ENCODE results near the gene CCDC88B. TPM values are rescaled to one million over a fixed set of nuclear protein-coding genes. Genes with fewer than 3 reads are reported as not detected.

CCDC88B gene
- total and polyA plus RNA-seq, 9 of the 15 experiments (the other 6 are each of a cell fraction or from before 2014, with no cell fraction given): 0.13 to 18.1 (median 7.9) TPM

DNA sequence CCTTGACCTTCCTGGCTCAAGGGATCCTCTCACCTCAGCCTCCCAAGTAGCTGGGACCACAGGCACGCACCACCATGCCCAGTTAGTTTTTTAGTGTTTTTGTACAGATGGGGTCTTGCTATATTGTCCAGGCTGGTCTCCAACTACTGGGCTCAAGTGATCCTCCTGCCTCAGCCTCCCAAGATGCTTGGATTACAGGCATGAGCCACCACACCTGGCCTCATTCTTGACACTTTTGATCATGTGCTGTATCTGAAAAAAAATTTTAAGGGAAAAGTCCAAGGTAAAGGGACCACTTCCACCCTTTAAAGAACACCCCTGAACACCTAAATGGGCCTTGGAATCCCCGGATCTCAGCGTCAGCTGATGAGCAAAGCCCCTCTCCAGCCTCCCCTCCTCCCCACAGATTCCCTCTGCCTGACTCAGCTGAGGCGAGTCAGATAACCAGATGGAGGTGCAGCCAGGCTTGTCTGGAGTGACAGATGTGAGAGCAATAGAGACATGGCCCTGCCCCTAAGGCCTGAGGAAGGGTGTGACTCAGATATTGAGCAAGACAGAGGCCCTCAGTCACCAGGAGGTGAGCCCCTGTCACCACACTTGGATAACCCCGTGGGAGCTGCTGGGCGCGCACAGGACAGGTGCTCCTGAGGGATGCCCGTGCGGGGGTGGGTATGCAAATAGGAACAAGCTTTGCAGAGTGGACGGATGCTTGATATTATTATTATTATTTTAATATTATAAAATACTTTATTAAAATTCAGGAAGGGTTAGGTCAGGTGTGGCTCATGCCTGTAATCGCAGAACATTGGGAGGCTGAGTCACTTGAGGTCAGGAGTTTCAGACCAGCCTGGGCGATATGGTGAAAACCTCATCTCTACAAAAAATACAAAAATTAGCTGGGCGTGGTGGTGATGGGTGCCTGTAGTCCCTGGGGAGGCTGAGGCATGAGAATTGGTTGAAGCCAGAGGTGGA lies 5.0 kb upstream of the CCDC88B start (continued):
- TF ChIP-seq, protein P1, sequence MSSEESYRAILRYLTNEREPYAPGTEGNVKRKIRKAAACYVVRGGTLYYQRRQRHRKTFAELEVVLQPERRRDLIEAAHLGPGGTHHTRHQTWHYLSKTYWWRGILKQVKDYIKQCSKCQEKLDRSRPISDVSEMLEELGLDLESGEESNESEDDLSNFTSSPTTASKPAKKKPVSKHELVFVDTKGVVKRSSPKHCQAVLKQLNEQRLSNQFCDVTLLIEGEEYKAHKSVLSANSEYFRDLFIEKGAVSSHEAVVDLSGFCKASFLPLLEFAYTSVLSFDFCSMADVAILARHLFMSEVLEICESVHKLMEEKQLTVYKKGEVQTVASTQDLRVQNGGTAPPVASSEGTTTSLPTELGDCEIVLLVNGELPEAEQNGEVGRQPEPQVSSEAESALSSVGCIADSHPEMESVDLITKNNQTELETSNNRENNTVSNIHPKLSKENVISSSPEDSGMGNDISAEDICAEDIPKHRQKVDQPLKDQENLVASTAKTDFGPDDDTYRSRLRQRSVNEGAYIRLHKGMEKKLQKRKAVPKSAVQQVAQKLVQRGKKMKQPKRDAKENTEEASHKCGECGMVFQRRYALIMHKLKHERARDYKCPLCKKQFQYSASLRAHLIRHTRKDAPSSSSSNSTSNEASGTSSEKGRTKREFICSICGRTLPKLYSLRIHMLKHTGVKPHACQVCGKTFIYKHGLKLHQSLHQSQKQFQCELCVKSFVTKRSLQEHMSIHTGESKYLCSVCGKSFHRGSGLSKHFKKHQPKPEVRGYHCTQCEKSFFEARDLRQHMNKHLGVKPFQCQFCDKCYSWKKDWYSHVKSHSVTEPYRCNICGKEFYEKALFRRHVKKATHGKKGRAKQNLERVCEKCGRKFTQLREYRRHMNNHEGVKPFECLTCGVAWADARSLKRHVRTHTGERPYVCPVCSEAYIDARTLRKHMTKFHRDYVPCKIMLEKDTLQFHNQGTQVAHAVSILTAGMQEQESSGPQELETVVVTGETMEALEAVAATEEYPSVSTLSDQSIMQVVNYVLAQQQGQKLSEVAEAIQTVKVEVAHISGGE (CRISPR knock-in tag; IDR thresholded peaks at IDR 0.05): peak in 1 of 3 experiments; percentile 83; a peak in 2 of 6 replicates
- TF ChIP-seq ZNF24 (IDR thresholded peaks at IDR 0.05): peak; percentile 65; the same call in 1 of the 2 replicates
- TF ChIP-seq MBD2 (IDR thresholded peaks at IDR 0.05; ENCODE audit: borderline replicate concordance, low read depth): peak; percentile 88
- TF ChIP-seq CEBPB (tag; IDR thresholded peaks at IDR 0.05): peak; percentile 100
- TF ChIP-seq CREB1 (IDR thresholded peaks at IDR 0.05): peak; percentile 79
- TF ChIP-seq CREB1 (CRISPR knock-in tag; IDR thresholded peaks at IDR 0.05): peak; percentile 72
- TF ChIP-seq DACH1 (IDR thresholded peaks at IDR 0.05; ENCODE audit: partially characterized antibody): peak; percentile 99
- peak; percentile 47; the same call in 1 of the 2 replicates for TF ChIP-seq CHD2 (IDR thresholded peaks at IDR 0.05; ENCODE audit: low read depth, low read length)
- TF ChIP-seq CREM (IDR thresholded peaks at IDR 0.05; ENCODE audit: low read depth): peak; percentile 87
- no peak for TF ChIP-seq NELFE (IDR thresholded peaks at IDR 0.05; ENCODE audit: insufficient read depth, insufficient read length)
- TF ChIP-seq NRF1 (conservative IDR thresholded peaks at IDR 0.05 in 1 of 2, IDR thresholded peaks at IDR 0.05 in 1 of 2): peak; percentile 61 to 68
- peak; percentile 72; the same call in 1 of the 2 replicates for TF ChIP-seq GABPB1 (CRISPR knock-in tag; IDR thresholded peaks at IDR 0.05)
- peak; percentile 98 for TF ChIP-seq KLF16 (IDR thresholded peaks at IDR 0.05)
- TF ChIP-seq, protein P2, sequence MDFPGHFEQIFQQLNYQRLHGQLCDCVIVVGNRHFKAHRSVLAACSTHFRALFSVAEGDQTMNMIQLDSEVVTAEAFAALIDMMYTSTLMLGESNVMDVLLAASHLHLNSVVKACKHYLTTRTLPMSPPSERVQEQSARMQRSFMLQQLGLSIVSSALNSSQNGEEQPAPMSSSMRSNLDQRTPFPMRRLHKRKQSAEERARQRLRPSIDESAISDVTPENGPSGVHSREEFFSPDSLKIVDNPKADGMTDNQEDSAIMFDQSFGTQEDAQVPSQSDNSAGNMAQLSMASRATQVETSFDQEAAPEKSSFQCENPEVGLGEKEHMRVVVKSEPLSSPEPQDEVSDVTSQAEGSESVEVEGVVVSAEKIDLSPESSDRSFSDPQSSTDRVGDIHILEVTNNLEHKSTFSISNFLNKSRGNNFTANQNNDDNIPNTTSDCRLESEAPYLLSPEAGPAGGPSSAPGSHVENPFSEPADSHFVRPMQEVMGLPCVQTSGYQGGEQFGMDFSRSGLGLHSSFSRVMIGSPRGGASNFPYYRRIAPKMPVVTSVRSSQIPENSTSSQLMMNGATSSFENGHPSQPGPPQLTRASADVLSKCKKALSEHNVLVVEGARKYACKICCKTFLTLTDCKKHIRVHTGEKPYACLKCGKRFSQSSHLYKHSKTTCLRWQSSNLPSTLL (IDR thresholded peaks at IDR 0.05): no peak
- TF ChIP-seq NBN (IDR thresholded peaks at IDR 0.05; ENCODE audit: low read depth): peak; percentile 93
- peak; percentile 85 to 94 for TF ChIP-seq ARNT (IDR thresholded peaks at IDR 0.05)
- peak; percentile 100 for TF ChIP-seq BCOR (IDR thresholded peaks at IDR 0.05)
- TF ChIP-seq SRSF1 (IDR thresholded peaks at IDR 0.05; ENCODE audit: low read depth, low read length): no peak
- TF ChIP-seq CHCHD3 (CRISPR knock-in tag; IDR thresholded peaks at IDR 0.05): no peak
- TF ChIP-seq CBFA2T3 (IDR thresholded peaks at IDR 0.05): peak; percentile 100
- TF ChIP-seq YY1 (IDR thresholded peaks at IDR 0.05; ENCODE audit: borderline replicate concordance in 1 of 3, control insufficient read depth in 1 of 3, extremely low read depth in 1 of 3, insufficient read depth in 3 of 3, insufficient read length in 1 of 3, insufficient replicate concordance in 2 of 3, low read depth in 1 of 3, low read length in 2 of 3): peak in 2 of 3 experiments; percentile 29 to 39
- TF ChIP-seq TAF1 (IDR thresholded peaks at IDR 0.05; ENCODE audit: control insufficient read depth, extremely low read depth, insufficient read depth, low read length, severe bottlenecking): peak; percentile 60
